K562 (cell line): ENCODE data around the gene FAM149B1.

Experiments used
- HDAC2 ChIP-seq: fragments of 450-650 bp; IDR thresholded peaks from 2 replicates; pipeline ENCODE4 v1.6.1; 2016; ENCODE audit warnings: mild to moderate bottlenecking
- ZNF311 ChIP-seq: fragments of 250-450 bp; sonication (Bioruptor Pico); IDR thresholded peaks from 2 replicates; pipeline ENCODE4 v1.4.0; 2020; ENCODE audit warnings: mild to moderate bottlenecking, moderate library complexity

- no peak for TF ChIP-seq ZNF311
- no peak for TF ChIP-seq HDAC2
Measured at GRCh38 chr10:73210395-73211105, 42.6 kb downstream of the FAM149B1 start.
